Gastrocnemius medialis (tissue), 4 donors: Measurements from ENCODE around the gene GFPT1. TPM values are rescaled to one million over a fixed set of nuclear protein-coding genes. Genes with fewer than 3 reads are reported as not detected.
A peak's percentile ranks its signal among the peaks of the same experiment; 100 is the strongest.

Experiments
- ATAC-seq, 2 donors: fragments of 150-250 bp; one replicate each; pipeline ENCODE4 v1.9.1; 2016
- DNase-seq, 2 donors: peaks; one replicate each; pipeline ENCODE4 v3.0.0-alpha.2; 2019
- H3K27ac ChIP-seq, 4 donors: fragments of 200-600 bp; sonication (generic); 1 replicate in 1 of 4; 2 replicates in 3 of 4; pipeline ENCODE4 v1.5.1; 2016 to 2018; ENCODE audit warnings: mild to moderate bottlenecking in 2 of 4, moderate library complexity in 1 of 4
- H3K27me3 ChIP-seq, 3 donors: fragments of 200-600 bp; sonication (generic) in 2 of 3; 1 replicate in 1 of 3; 2 replicates in 2 of 3; pipeline versions ENCODE4 v1.5.1 to v1.6.0; 2016 to 2019; ENCODE audit warnings: mild to moderate bottlenecking in 1 of 3, moderate library complexity in 1 of 3
- H3K36me3 ChIP-seq, 2 donors: fragments of 200-600 bp; sonication (generic) in 1 of 2; one replicate each; pipeline ENCODE4 v1.5.1; 2017 to 2018
- H3K4me1 ChIP-seq, 2 donors: fragments of 200-600 bp; sonication (generic) in 1 of 2; one replicate each; pipeline ENCODE4 v1.5.1; 2016 to 2017; ENCODE audit warnings: mild to moderate bottlenecking in 2 of 2
- H3K4me3 ChIP-seq, 4 donors: fragments of 200-600 bp; sonication (generic) in 3 of 4; 1 replicate in 1 of 4; 2 replicates in 3 of 4; pipeline ENCODE4 v1.5.1; 2016 to 2019; ENCODE audit warnings: mild to moderate bottlenecking in 2 of 4
- H3K9me3 ChIP-seq, 3 donors: fragments of 200-600 bp; sonication (generic) in 2 of 3; 1 replicate in 1 of 3; 2 replicates in 2 of 3; pipeline ENCODE4 v1.5.1; 2016 to 2019
- POLR2A ChIP-seq, 2 donors: fragments of 450-650 bp; IDR thresholded peaks; one replicate each; pipeline ENCODE4 v1.6.1; 2017; ENCODE audit warnings: antibody characterized with exemption in 2 of 2, mild to moderate bottlenecking in 2 of 2, moderate library complexity in 2 of 2
- in situ Hi-C, 4 donors: fragments of 200-750 bp; cut with MboI; loops; one replicate each; pipeline versions ENCODE4 v1.15.0 to v1.8.0; 2017; ENCODE audit warnings: low sequenced_read_pairs in 4 of 4
- intact Hi-C: fragments of 100-400 bp; cut with DNase I; formaldehyde crosslinking; loops from one replicate; pipeline ENCODE4 v1.15.1; 2023; ENCODE audit warnings: low total_unique reads
- total RNA-seq, 4 donors: library from RNA; depleted of rRNA; stranded (reverse); fragments of >200 nt; gene quantifications; one replicate each; pipeline versions ENCODE4 v1.1.0 to v1.2.3, GENCODE V29; 2016
- TF ChIP-seq, protein P1 (sequence below), 5 experiments: fragments of 450-650 bp in 3 of 5; fragments of 200-600 bp in 2 of 5; sonication (generic) in 2 of 5; IDR thresholded peaks in 4 of 5; conservative IDR thresholded peaks in 1 of 5; 1 replicate in 4 of 5; 2 replicates in 1 of 5; pipeline ENCODE4 v1.5.1; 2016 to 2019; ENCODE audit warnings: antibody characterized with exemption in 5 of 5, mild to moderate bottlenecking in 3 of 5, moderate library complexity in 3 of 5

The GFPT1 gene
- total RNA-seq, 4 donors from 2014 or later = 12.2 to 31.4 (median 14.8) TPM

GRCh38 chr2:69299772-69300516, 87.1 kb downstream of the GFPT1 start:
- TF ChIP-seq POLR2A (IDR thresholded peaks at IDR 0.05) = no peak
- H3K27me3 ChIP-seq = peaks cover 6 to 11% (median 8%) of the 10 kb centered on the region in 3 donors
- in situ Hi-C loops (loop anchor here in 1 of 4 donors (10.0 kb wide), 1 partner anchor 285 kb away; the partner anchor contains the start of gene ANTXR1), intact Hi-C loops (loop anchor here (10.0 kb wide), 2 partner anchors 125 to 835 kb away; partner anchors contain the start of genes APLF and FBXO48)
- H3K4me1 ChIP-seq = no peaks in the 10 kb centered on the region
- no peaks in the 10 kb centered on the region for H3K9me3 ChIP-seq
- H3K4me3 ChIP-seq = no peak overlapping the region
- ATAC-seq (peak in 1 of 2 donors; percentile 36), DNase-seq (no peak)
- H3K27ac ChIP-seq = no peak overlapping the region
- H3K36me3 ChIP-seq = no peaks in the 10 kb centered on the region

DNA sequence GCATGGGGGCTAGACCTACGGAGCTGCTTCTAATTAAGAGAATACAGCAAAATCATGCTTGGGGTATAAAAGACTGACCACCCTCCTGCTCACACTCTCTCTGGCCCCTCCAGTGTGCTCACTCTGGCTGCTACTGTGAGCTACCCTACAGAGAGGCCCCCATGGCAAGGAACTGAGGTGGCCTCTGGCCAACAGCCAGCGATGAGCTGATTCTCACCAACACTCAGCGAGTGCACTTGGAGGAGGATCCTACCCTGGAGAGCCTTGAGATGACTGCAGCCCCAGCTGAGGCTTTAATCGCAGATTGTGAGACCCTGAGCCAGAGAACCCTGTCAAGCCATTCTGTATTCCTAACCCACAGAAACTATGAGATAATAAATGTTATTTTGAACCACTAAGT, 88.2 kb downstream of the GFPT1 start:
- in situ Hi-C loops = no loop called here
- no peaks in the 10 kb centered on the region for H3K36me3 ChIP-seq
- H3K9me3 ChIP-seq = no peaks in the 10 kb centered on the region
- TF ChIP-seq, protein P1, sequence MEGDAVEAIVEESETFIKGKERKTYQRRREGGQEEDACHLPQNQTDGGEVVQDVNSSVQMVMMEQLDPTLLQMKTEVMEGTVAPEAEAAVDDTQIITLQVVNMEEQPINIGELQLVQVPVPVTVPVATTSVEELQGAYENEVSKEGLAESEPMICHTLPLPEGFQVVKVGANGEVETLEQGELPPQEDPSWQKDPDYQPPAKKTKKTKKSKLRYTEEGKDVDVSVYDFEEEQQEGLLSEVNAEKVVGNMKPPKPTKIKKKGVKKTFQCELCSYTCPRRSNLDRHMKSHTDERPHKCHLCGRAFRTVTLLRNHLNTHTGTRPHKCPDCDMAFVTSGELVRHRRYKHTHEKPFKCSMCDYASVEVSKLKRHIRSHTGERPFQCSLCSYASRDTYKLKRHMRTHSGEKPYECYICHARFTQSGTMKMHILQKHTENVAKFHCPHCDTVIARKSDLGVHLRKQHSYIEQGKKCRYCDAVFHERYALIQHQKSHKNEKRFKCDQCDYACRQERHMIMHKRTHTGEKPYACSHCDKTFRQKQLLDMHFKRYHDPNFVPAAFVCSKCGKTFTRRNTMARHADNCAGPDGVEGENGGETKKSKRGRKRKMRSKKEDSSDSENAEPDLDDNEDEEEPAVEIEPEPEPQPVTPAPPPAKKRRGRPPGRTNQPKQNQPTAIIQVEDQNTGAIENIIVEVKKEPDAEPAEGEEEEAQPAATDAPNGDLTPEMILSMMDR (IDR thresholded peaks at IDR 0.05 in 4 of 5, conservative IDR thresholded peaks at IDR 0.05 in 1 of 5) = no peak
- no peak for TF ChIP-seq POLR2A (IDR thresholded peaks at IDR 0.05)
- intact Hi-C loops = no loop called here
- H3K4me3 ChIP-seq = no peak overlapping the region
- peaks cover 0 to 2% (median under 1%) of the 10 kb centered on the region in 3 donors for H3K27me3 ChIP-seq
- no peak overlapping the region for H3K27ac ChIP-seq
- DNase-seq = no peak
- no peak for ATAC-seq
- H3K4me1 ChIP-seq = no peaks in the 10 kb centered on the region

DNA sequence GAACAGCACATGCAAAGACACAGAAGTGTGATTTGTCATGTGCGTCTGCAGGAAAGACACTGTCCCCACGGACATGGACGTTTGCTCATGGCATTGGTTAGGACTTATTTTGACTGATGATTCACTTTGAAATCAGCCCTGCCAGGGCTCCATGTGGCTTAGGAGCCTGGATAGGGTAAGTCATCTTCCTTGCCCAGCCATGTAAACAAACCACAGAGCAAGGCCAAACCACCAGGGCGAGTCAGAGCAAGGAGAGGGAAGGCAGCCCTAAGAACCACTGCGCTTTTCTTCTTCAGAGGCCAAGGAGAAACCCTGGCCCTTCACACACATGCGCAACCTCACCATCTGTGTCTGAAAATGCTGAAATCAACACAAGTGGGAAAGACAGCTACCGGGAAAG, 88.8 kb downstream of the GFPT1 start:
- H3K27me3 ChIP-seq = no peaks in the 10 kb centered on the region
- H3K36me3 ChIP-seq = no peaks in the 10 kb centered on the region
- no peak overlapping the region for H3K4me3 ChIP-seq
- H3K9me3 ChIP-seq = no peaks in the 10 kb centered on the region
- intact Hi-C loops (no loop called here), in situ Hi-C loops (no loop called here)
- peak in 1 of 2 donors; percentile 18 for ATAC-seq
- no peak for DNase-seq
- TF ChIP-seq, protein P1 (IDR thresholded peaks at IDR 0.05 in 4 of 5, conservative IDR thresholded peaks at IDR 0.05 in 1 of 5) = no peak
- TF ChIP-seq POLR2A (IDR thresholded peaks at IDR 0.05) = no peak
- H3K4me1 ChIP-seq = no peaks in the 10 kb centered on the region
- H3K27ac ChIP-seq = no peak overlapping the region

- ATAC-seq = no peak
- H3K9me3 ChIP-seq = no peaks in the 10 kb centered on the region
- DNase-seq = no peak
- in situ Hi-C loops (no loop called here), intact Hi-C loops (no loop called here)
- no peak overlapping the region for H3K4me3 ChIP-seq
- no peaks in the 10 kb centered on the region for H3K36me3 ChIP-seq
- no peaks in the 10 kb centered on the region for H3K4me1 ChIP-seq
- no peaks in the 10 kb centered on the region for H3K27me3 ChIP-seq
- H3K27ac ChIP-seq = no peak overlapping the region
- TF ChIP-seq, protein P1 (IDR thresholded peaks at IDR 0.05 in 4 of 5, conservative IDR thresholded peaks at IDR 0.05 in 1 of 5) = no peak
- no peak for TF ChIP-seq POLR2A (IDR thresholded peaks at IDR 0.05)
Observed at GRCh38 chr2:69297216-69297615, 89.8 kb downstream of the GFPT1 start.

- TF ChIP-seq, protein P1 (IDR thresholded peaks at IDR 0.05 in 4 of 5, conservative IDR thresholded peaks at IDR 0.05 in 1 of 5) = no peak
- in situ Hi-C loops = no loop called here
Observed at GRCh38 chr2:69296421-69296820, 90.6 kb downstream of the GFPT1 start.

More at GRCh38 chr2:69296421-69296820, 90.6 kb downstream of the GFPT1 start:
- H3K4me3 ChIP-seq = no peak overlapping the region
- no peaks in the 10 kb centered on the region for H3K27me3 ChIP-seq
- ATAC-seq = no peak
- no peaks in the 10 kb centered on the region for H3K36me3 ChIP-seq
- H3K4me1 ChIP-seq = no peaks in the 10 kb centered on the region
- no peak overlapping the region for H3K27ac ChIP-seq
- H3K9me3 ChIP-seq = no peaks in the 10 kb centered on the region
- intact Hi-C loops = no loop called here
- DNase-seq = no peak
